Middle frontal gyrus (tissue), 1 donor: ENCODE measurements around the gene SCARB1.
"Not testable (repeated sequence)": the region's sequence is repeated elsewhere in the genome, so short reads cannot be mapped to it uniquely, and the experiment has no call there.

Experiments
- DNase-seq: peaks from one replicate; pipeline ENCODE4 v3.0.0-alpha.2; 2015; ENCODE audit warnings: low spot score; ENCODE audit errors: extremely low spot score

The SCARB1 gene

DNA sequence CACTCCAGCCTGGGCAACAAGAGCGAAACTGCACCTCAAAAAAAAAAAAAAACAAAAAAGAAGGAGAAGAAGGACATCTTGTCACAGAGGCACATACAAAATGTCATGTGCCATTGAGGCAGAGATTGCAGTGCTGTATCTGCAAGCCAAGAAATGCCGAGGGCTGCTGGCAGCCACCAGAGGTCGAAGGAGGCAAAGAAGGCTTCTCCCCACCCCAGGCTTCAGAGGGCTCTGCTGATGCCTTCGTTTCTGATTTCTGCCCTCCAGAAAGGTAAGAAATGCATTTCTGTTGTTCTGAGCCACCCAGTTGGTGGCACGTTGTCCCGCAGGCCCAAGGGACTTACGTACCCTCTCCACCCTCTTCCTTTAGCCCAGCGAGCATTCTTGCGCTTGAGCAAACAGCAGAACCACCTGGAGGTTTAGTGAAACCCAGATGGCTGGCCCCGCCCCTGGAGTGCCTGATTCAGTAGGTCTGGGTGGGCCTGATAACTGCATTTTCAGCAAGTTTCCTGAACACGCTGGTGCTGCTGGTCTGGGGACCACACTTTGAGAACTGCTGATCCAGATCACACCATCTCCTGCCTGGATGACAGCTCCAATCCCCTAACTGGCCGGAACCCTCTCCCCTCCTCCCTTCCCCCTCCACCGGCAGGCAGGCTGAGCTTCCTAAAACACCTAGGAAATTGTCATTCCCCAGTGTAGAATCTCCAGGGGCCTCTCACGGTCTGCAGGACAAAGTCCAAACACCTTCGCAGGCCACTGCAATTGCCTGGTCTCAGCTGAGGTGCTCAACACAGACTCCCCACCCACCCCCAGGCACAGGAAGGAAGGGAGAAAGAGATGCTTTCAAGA lies 21.1 kb upstream of the SCARB1 start:
- no peak for DNase-seq

DNA sequence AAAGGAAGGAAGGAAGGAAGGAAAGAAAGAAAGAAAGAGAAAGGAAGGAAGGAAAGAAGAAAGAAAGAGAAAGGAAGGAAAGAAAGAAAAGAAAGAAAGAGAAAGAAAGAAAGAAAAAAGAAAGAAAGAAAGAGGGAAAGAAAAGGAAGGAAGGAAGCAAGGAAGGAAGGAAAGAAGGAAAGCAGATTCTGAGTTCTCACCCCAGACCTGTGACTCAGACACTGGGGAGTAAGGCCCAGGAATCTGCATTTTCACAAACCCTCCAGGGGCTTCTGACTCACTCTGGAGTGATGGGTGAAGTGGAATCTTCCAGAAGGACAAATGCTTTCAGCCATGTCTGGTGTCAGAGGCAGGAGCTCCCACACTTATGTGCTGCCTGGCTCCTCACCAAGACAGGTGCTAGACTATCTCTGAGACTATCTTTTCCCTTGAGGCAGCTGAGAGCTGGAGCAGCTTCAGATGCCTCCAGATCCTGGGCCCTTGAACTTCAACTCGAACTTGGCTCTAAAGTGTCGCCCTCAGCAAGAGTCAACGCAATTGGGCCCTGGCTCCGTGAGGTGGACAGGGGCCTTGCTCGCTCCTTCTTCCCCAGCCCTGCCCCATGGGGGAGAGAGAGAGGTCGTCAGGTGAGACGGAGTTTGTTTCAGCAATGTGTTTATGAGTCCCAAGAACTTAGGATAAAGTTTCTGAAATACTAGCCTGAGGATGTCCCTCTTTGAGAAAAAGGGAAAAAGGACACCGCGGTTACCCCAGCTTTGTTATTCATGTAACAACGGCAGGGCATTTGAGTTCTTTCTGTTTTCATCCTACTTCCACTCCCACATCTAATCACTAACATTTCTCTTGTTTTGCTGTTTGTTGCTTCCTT lies 19.8 kb upstream of the SCARB1 start:
- no peak for DNase-seq

DNA sequence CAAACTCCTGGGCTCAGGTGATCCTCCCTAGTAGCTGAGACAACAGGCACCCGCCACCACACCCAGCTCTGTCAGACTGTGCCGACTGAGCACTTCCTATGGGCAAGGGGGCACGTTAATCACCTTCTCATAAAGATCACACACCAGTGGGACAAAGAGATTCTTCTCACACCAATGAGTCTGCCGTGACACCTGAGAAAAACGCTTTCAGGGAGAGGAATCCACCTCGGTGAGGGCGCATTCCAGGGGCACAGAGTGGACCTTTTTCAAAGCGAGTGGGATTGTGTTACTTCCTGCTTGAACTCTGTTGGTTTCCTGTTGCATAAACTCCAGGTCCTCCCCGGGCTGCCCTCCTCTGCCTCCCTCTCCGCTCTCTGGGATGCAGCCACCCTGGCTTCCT lies 17.5 kb upstream of the SCARB1 start:
- DNase-seq: no peak

DNA sequence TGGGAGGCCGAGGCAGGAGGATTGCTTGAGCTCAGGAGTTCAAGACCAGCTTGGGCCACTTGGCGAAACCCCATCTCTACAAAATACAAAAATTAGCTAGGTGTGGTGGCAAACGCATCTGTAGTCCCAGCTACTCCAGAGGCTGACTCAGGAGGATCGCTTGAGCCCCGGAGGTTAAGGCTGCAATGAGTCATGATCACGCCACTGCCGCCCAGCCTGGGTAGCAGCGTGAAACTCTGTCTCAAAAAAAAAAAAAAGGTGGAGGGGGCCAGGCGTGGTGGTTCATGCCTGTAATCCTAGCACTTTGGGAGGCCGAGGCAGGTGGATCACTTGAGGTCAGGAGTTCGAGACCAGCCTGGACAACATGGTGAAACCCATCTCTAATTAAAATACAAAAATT lies 16.7 kb upstream of the SCARB1 start:
- DNase-seq: not testable (repeated sequence)

DNA sequence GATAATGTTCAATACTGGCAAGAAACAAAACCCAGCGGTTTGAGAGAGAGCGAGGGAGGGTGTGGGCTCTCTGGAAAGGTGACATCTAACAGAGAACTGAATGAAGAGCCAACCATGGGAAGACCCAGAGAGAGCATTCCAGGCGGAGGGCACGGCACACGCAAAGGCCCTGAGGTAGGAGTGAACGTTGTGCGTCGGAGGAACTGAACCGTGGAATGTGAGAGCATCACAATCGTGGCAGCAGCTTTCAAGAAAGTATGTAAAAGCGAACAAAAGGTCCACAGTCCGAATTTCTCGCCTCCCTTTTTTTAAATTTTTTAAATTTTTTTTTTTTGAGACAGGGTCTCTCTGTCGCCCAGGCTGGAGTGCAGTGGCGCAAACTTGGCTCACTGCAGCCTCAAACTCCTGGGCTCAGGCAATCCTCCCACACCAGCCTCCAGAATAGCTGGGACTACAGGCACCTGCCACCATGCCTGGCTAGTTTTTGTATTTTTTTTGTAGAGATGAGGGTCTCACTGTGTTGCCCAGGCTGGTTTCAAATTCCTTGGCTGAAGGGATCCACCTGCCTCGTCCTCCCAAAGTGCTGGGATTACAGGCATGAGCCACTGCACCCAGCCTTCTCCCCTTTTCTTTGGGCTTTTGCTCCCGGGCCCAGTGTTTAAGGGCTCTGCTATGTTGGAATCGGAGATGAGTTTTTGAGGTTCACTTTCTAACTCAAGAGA lies 15.3 kb upstream of the SCARB1 start:
- no peak for DNase-seq

DNA sequence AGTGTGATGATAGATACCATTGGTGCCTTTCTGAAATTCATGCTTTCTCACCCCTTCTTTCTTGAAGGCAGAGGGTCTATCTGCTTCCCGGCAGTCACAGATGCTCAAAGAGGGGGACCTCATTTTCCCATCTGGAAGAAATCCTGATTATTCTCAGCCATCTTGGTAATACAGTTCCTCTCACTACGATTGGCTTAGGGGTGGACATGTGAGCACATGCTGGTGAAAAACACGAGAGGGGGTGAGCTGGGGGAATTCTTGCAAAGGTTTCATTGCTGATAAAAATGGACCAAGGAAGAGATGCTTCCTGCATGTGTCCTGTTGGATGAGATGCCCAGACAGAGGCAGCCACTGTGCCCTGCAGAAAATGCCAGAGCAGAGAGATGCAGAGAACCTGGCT lies 13.8 kb upstream of the SCARB1 start:
- no peak for DNase-seq

DNA sequence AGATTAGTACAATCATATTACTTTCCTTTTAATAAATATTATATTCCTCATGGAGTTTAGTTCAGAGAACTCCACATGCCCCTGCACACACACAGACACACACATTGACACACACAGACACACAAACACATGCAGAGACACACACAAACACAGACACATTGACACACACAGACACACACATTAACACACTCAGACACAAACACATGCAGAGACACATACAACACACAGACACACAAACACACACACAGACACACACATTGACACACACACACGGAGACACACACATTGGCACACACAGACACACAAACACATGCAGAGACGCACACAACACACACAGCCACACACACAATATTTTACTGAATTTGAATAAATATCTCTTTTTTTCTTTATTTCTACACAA lies 12.5 kb upstream of the SCARB1 start:
- no peak for DNase-seq

DNA sequence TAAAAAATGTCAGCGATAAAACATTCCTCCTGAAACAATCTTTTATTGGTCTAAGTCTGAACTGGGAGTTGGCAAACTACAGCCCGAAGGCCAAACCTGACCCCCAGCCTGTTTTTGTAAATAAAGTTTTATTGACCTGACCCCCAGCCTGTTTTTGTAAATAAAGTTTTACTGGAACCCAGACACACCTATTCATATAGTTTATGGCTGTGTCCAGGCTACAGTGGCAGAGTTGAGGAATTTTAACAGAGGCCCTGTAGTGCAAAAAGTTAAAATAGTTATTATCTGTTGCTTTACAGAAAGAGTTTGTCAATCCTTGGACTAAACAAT lies 12.1 kb upstream of the SCARB1 start:
- no peak for DNase-seq

DNA sequence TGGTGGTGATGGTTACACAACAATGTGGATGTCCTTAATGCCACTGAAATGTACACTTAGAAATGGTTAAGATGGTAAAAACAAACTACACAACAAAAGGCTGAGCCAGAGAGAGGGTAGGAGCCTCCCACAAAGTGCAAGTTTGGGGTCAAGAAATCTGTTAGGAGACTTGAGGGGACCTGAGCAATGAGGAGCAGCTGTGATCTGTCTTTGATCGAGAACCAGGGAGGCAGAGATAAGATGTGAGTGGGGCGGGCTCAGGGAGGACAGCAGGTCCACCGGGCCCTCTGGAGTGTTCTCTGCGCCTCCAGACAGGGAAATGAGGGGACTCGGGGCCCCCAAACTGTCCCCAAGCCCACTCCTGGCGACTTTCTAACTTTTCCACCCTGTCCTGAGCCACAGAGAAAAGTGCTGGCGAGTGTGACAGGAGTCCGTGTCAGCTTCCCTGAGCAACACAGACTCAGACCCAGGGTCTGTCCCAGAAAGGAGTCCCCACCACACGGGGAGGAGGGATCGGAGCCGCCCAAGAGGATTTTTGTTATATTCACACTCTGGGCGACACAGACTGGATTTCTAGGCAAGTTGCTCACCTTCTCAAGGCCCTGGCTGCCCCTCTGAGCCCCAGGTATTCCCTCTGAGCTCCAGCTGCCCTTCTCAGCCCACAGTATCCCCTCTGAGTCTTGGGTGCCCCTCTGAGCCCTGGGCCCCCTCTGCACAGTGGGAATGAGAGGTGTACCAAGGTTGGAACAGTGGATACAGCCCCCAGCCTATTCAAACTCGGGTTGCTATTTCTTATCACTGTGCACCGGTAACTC lies 11.5 kb upstream of the SCARB1 start:
- no peak for DNase-seq

DNA sequence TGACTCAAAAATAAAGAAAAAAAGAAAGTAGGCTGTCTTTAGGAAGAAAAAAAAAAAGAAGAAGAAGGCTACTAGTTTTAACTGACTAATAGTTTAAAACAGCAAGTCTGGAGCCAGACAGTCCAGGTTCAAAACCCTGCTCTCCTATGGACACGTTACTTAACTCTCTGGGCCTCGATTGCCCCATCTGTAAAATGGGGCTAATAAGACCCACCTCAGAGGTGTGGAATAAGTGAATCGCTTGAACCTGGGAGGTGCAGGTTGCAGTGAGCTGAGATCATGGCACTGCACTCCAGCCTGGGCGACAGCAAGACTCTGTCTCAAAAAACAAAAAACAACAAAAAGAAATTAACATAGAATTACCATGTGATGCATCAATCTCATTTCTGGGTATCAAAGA lies 10.5 kb upstream of the SCARB1 start:
- DNase-seq: no peak

DNA sequence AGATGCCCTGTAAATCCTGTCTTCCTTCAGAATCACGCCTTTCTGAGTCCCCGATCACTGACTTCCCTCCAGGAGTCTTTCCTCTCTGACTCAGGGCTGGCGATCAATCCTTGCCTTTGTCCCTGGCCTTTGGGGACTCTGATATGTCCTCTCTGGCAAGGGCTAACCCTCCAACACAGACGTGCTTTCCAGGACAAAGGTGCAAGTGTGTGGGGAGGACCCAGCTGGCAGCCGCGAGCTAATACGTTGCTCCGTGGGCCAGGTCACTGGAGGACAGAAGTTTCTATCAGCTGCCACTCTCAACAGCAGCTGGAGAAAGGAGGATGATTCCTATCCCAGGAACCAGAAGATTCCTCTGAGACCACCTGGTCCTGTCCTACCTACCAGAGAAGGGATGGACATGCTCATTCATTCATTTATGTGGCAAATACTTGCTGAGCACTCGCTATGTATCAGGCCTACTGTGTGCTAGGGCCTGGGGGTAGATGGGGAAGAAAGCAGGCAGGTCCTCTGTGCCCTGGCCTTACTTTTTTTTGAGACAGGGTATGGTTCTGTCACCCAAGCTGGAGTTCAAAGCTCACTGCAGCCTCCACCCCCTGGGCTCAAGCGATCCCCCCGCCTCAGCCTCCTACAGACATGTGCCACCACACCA lies 8.5 kb upstream of the SCARB1 start:
- no peak for DNase-seq

DNA sequence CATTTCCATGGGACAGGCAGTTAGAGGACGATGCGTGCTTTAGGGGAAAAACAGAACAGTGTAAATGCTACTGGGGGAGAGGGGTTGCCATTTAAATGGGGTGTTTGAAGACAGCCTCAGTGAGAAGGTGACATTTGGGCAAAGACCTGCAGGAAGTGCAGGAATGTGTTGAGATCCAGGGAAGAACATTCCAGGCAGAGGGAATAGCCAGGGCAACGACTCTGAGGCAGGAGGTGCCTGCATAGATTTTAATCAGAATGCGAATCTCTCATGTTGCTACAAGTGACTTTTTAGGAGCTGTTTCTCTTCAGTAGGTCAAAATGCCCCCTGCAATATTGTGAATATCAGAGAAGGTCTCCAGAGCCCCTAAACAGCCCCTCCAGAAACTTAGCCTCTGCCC lies 7.6 kb upstream of the SCARB1 start:
- no peak for DNase-seq

DNA sequence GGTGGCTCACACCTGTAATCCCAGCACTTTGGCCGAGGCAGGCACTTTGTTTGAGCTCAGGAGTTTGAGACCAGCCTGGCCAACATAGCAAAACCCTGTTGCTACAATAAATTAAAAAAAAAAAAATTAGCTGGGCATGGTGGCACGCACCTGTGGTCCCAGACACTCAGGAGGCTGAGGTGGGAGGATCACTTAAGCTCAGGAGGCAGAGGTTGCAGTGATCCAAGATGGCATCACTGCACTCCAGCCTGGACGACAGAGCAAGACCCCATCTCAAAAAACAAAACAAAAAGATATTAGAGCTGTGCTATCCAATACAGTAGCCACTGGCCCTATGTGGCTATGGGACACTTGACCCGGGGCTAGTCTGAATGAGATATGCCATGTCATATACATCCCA lies 6.9 kb upstream of the SCARB1 start:
- no peak for DNase-seq

DNA sequence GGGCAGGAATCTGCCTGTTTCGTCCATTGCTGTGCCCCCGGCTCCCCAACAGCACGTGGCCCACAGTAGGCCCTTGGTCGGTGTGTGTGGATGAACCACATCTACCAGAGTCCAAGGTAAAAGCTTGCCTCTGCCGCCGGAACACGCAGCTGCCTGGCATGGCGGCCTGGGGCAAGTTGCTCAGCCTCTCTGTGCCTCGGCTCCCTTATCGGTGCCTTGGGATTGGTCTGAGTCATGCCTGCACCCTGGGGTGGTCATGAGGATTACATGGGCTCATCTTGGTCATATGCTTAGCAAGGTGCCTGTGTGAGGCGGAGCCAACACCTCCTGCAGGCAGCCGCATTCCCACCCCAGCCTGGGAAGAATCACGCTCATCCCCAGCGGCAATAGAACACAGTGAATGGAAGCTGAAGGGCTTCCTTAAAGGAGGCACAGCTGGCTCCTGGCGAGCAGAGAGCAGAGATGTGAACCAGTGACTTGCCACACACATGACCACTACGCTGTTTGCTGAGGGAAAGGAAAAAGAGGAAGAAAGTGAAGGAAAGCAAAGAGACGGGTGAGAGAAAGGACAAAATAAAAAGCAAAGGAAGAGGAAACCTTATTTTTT lies 5.5 kb upstream of the SCARB1 start:
- DNase-seq: no peak

DNA sequence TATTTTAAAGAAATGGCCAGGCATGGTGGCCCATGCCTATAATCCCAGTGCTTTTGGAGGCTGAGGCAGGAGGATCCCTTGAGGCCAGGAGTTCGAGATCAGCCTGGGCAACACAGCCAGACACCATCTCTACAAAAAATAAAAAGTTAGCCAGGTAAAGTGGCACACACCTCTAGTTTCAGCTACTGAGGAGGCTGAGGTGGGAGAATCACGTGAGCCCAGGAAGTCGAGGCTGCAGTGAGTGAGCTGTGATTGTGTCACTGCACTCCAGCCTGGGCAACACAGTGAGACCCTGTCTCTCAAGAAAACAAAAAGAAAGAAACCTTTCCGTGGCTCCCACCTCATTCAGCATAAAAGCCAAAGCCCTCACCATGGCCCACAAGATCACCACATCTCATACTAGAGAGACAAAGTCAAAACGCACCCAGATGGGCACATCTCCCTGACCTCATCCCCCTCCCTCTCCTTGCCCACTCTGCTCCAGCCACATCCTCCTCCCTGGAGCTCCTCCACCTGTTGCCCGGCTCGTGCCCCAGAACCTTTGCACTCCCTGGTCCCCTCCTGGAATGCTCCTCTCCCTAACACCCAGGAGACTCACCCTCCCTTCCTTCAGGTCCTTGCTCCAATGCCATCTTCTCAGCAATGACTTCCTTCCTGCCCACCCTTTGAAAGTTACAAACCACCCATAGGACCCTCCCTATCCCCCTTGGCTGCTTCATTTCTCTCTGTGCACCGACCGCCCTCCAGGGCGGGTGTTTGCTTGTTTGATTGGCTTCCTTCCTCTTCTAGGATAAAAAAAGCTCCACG lies 4.8 kb upstream of the SCARB1 start:
- no peak for DNase-seq

DNA sequence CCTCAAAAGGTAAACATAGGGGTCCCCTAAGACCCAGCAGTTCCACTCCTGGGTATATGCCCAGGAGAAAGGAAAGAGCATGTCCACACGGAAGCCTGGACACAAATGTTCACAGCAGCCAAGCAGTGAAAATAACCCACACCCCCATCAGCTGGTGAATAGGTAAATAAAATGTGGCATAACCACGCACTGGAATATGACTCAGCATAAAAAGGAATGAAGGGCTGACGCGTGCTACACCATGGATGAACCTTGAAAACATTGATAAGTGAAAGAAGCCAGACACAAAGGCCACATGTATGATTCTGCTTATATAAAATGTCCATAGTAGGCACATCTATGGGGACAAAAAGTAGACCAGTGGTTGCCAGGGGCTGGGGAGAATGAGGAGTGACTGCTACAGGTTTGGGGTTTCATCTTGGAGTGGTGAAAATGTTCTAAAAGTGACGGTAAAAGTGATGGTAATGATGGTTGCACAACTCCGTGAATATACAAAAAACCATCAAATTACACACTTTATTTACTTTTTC lies 3.8 kb upstream of the SCARB1 start:
- DNase-seq: no peak

DNA sequence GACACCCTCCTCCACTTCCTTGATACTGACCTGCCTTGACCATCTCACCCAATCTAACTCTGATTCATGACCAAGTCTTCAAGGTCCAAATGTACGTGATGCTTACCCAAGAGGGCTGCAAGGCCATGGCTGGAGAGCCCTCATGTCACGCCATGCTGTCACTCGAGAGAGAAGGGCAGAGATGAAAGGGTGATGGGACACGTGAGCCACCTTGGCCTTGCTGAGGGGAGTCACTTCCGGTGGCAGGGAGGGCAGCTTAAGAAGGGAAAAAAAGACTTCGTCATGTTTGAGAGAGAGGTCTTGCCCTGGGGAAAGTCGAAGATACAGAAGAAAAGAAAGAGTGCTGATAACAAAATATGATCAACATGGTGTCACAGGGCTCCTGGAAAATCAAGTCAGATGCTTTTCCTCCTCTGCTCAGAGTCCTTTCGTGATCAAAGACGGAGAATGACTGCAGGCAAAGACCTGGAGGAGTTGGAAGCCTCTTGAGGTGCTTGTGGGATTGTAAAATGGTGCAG lies 3.3 kb upstream of the SCARB1 start:
- DNase-seq: no peak

DNA sequence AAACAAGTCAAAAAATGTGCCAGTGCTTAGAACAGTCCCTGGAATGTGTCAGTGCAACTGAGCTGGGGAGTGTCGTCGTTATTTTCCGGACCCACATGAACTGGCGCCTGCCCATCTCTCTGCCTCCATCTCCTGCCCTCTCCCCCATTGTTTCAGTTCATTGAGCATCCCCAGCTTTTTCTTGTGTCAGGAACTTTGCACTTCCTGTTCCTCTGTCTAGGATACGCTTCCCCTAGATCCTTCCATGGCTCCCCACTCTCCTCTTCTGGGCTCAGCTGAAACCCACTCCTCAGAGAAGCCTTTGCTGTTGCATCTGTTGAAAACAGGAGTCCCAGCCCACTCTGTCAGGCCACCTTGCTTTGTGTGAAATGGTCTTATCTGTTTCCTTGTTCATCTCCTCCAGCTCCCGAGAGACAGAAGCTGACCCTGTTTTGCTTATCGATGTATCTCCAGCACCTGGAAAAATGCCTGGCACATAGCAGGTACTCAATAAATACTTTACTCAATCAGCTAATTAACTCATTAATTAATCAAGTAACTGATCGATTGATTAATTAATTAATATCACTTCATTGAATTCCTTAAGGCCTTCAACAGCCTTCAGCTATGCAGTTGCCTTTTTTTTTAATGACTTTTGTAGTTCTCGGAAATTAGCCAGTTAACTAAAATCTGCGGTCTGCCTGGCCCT lies 2.7 kb upstream of the SCARB1 start:
- no peak for DNase-seq
